ENCODE results near the gene FAM174B.

The FAM174B gene

GRCh38 chr15:92665100-92665555, 9.6 kb upstream of the FAM174B start:
- DNase-seq (ENCODE audit: low read depth in 2 of 2, low spot score in 1 of 2): no peak

GRCh38 chr15:92664178-92664900, 8.8 kb upstream of the FAM174B start:
- no peak for DNase-seq (ENCODE audit: low read depth in 2 of 2, low spot score in 1 of 2)

- no peak for DNase-seq (ENCODE audit: low read depth in 2 of 2, low spot score in 1 of 2)
These were observed 7.8 kb upstream of the FAM174B start for GRCh38 chr15:92663250-92663951.

GRCh38 chr15:92662762-92663161, 7.2 kb upstream of the FAM174B start:
- DNase-seq (ENCODE audit: low read depth in 2 of 2, low spot score in 1 of 2): no peak

GRCh38 chr15:92661956-92662355, 6.4 kb upstream of the FAM174B start:
- no peak for DNase-seq (ENCODE audit: low read depth in 2 of 2, low spot score in 1 of 2)

GRCh38 chr15:92661069-92661468, 5.5 kb upstream of the FAM174B start:
- no peak for DNase-seq (ENCODE audit: low read depth in 2 of 2, low spot score in 1 of 2)

GRCh38 chr15:92657486-92657885, 1.9 kb upstream of the FAM174B start:
- DNase-seq (ENCODE audit: low read depth in 2 of 2, low spot score in 1 of 2): no peak

- no peak for DNase-seq (ENCODE audit: low read depth in 2 of 2, low spot score in 1 of 2)
These were observed 514 bp upstream of the FAM174B start for GRCh38 chr15:92656089-92656488.

- DNase-seq (ENCODE audit: low read depth in 2 of 2, low spot score in 1 of 2): no peak
These were observed 913 bp downstream of the FAM174B start for GRCh38 chr15:92654662-92655061.

GRCh38 chr15:92653836-92654539, 1.6 kb downstream of the FAM174B start:
- no peak for DNase-seq (ENCODE audit: low read depth in 2 of 2, low spot score in 1 of 2)

GRCh38 chr15:92653366-92653765, 2.2 kb downstream of the FAM174B start:
- DNase-seq (ENCODE audit: low read depth in 2 of 2, low spot score in 1 of 2): no peak

- no peak for DNase-seq (ENCODE audit: low read depth in 2 of 2, low spot score in 1 of 2)
These were observed 3.0 kb downstream of the FAM174B start for GRCh38 chr15:92652576-92652966.

- DNase-seq (ENCODE audit: low read depth in 2 of 2, low spot score in 1 of 2): no peak
These were observed 3.5 kb downstream of the FAM174B start for GRCh38 chr15:92651877-92652575.

- DNase-seq (ENCODE audit: low read depth in 2 of 2, low spot score in 1 of 2): no peak
These were observed 4.6 kb downstream of the FAM174B start for GRCh38 chr15:92650966-92651365.

- no peak for DNase-seq (ENCODE audit: low read depth in 2 of 2, low spot score in 1 of 2)
These were observed 5.3 kb downstream of the FAM174B start for GRCh38 chr15:92650256-92650655.

GRCh38 chr15:92648190-92648875, 7.2 kb downstream of the FAM174B start:
- DNase-seq (ENCODE audit: low read depth in 2 of 2, low spot score in 1 of 2): no peak

- no peak for DNase-seq (ENCODE audit: low read depth in 2 of 2, low spot score in 1 of 2)
These were observed 8.0 kb downstream of the FAM174B start for GRCh38 chr15:92647467-92648163.

GRCh38 chr15:92646216-92646615, 9.4 kb downstream of the FAM174B start:
- DNase-seq (ENCODE audit: low read depth in 2 of 2, low spot score in 1 of 2): no peak

GRCh38 chr15:92645731-92646130, 9.8 kb downstream of the FAM174B start:
- DNase-seq (ENCODE audit: low read depth in 2 of 2, low spot score in 1 of 2): no peak

GRCh38 chr15:92645051-92645631, 10.4 kb downstream of the FAM174B start:
- DNase-seq (ENCODE audit: low read depth in 2 of 2, low spot score in 1 of 2): no peak

Measured in stimulated activated CD8-positive, alpha-beta memory T cell treated with anti-CD3 and anti-CD28 coated beads, Interleukin-4, amount 100 ng/mL, for 1 hour (primary cell).